ENCODE measurements around the gene LSM4.

Gene LSM4

GRCh38 chr19:18290302-18291018, 32.4 kb downstream of the LSM4 start:
- no peak for DNase-seq

GRCh38 chr19:18289471-18290301, 33.2 kb downstream of the LSM4 start:
- no peak for DNase-seq

DNA sequence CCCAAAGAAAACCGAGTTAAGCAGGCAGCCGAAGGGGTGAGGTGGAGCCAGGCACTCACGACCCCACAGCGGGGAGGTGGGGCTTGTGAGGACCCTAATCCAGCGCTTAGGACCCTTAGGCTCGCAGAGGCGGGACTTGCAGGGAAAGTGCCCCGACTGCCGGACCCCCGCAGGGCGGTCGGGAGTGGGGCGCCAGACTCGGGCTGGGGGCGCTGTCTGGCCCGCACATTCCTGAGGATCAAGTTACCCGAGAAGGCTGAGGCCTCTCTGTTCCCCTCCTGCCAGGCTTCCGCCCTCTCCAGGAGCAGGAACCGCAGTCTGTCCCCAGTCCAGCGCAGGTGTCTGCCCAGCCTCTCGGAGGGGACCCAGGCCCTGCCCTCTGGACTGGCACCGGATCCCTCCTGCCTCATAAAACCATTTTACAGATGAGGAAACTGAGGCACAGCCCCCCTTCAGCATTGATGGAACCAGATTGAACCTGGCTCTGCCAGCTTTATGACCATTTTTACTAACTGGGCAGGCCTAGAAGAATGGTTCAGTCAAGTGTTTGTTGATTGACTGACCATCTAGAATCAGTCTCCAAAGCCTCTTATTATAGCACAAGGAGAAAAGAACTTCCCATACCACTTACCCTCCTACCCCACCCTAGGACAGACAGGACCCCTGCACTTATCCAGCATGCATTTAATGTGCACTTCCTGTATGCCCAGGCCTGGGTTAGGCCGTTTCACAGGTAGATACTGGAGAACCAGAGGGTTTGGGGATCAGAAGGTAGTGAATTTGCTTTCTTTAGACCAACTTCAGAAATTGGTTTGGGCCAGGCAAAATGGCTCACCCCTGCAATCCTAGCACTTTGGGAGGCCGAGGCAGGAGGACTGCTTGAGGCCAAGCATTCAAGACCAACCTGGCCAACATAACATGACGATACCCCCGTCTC, 34.8 kb downstream of the LSM4 start:
- DNase-seq, result no peak

- no peak for DNase-seq
Observed at GRCh38 chr19:18286973-18287635, 35.8 kb downstream of the LSM4 start.

GRCh38 chr19:18284712-18285360, 38.0 kb downstream of the LSM4 start:
- DNase-seq, result no peak

DNA sequence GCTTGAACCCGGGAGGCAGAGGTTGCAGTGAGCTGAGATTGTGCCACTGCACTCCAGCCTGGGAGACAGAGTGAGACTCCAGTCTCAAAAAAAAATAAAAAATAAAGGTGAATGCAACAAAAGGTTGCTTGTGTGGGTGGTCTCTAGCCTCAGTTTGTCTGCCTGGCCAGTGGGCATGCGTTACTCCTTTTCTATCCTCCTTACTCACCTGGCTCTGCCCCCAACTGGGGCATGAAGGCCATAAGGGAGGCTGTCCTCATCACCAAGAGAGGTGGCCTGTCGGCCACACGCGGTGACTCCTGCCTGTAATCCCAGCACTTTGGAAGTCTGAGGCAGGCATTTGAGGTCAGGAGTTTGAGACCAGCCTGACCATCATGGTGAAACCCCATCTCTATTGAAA, 39.5 kb downstream of the LSM4 start:
- DNase-seq, result no peak

DNA sequence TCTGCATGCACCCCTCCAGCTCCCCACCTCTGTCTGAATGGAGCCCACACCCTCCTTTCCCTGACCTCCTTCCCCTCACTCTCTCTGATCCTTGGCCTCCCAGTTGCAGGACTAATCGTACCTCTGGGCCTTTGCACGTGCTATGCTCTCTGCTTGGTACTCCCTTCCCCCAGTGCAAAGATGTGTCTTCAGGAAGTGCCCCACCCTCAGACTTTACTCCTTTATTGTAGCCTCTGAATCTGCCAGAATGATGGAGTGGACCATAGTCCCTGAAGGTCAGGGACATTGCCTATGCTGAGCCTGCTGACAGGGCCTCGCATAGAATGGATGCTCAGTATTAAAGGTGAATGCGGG, 40.1 kb downstream of the LSM4 start:
- DNase-seq, result no peak

DNA sequence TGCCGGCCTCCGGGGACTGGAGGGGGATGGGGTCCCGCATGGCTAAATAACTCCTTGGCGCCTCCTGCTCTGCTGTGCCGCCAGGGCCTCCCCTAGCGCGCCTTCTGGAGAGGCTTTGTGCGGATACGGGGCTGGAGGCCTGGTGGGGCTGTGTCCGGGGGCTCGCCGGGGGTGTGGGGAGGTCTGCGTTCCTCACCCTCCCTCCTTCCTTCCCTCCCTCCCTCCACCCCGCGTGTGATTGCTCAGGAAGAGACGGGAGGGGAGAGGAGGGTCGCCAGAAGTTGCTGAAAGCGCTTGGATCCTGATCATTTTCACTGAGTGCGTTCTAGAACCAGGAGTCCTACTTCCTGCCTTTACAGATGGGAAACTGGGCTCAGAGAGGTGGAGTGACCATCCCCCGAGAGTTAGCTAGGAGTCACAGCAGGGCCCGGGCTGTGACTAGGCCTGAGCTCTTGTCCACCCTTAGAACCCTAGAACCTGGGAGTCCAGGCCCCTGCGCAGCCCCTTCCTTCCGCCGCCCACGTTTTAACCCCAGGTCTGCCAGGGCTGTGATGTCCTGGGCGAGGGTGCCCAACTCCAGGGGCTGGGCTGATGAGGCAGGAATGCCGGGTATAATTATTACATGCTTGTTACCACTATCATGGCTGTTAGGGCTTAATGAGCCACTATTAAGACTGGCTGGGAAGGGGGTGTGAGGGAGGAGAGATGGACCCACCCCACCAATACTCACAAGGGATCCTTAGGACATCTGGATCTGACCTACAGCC, 40.7 kb downstream of the LSM4 start:
- DNase-seq, result peak; percentile 90

DNA sequence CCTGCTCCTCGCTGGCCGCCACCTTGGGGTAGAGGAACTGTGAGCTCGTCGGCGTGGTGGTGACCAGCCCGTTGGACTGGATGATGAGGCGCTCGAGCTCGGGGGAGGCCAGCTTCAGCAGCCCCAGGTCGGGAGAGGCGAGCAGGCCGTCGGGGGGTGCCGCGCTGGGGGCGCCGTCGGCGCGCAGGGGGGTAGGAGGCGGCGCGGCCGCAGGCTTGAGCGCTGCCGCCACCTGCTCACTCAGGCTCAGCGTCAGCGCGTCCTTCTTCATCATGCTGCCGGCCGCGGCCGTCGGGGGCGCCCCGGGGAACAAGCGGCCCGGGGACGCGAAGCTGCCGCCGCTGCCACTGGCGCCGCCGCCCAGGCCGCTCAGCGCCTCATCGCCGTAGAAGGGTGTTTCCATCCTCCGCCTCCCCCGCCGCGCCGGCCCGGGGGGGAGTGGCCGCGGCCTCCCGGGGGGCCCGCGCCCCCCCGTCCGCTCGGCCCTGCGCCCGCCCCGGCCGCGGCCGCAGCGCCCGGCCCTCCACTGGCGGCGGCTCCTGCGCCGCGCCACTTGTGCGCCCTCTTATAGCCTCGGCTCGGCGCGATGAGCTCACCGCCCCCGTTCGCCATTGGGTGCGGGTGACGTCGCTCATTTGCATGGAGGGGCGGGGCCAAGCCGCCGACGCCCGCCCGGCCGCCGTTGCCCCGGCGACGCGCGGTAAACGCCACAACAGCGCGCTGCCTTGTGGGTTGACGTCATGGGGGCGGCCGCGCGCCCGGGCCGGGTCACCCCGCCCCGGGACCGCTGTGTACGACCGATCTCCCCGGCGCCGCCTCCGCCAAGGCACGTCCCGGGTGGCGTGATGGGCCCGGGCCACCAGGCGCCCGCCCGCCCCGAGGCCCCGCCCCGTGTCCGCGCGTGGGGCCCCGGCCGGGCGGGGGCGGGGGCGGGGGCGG, 41.5 kb downstream of the LSM4 start, which contains the start of gene JUND:
TSS of gene JUND (minus strand) at position 541 of the 939 bp plus-strand sequence. CDS start at position 403, 138 bp downstream.
- DNase-seq, result peak; percentile 92

GRCh38 chr19:18280247-18281081, 42.4 kb downstream of the LSM4 start:
- peak; percentile 28 for DNase-seq

DNA sequence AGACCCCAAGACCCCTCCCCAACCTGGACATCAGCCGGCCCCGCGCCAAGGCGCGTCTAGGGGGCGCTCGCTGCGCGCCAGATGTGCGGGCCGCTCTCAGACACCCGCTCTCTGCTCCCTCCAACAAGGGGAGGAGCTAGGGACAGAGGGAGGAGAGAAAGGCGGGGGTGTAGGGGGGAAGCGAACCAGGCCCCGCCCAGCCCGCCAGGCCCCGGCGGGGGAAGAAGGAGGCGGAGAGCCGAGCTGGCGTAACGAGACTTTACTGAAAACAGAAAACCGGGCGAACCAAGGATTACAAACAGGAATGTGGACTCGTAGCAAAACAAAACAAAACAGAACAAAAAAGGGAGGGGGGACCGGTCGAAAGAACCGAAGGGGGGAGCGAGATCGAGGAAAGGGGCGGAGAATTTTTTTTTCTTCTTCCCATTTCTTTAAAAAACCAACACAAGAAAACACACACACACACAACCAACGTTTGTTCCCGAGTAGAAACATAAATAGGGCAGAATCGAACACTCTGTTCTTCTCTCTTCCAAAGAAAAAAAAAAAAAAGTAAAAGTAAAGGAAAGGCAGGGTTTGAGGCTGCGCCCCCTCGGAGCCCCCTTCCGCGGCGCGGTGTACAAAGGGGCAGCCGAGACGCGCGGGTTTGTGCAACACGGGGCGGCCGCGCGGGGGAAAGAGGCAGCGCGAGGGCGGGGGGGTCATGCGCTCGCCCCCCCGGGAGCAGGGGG, 43.2 kb downstream of the LSM4 start:
- DNase-seq, result peak; percentile 87

GRCh38 chr19:18279266-18279515, 43.7 kb downstream of the LSM4 start:
- DNase-seq, result no peak

DNA sequence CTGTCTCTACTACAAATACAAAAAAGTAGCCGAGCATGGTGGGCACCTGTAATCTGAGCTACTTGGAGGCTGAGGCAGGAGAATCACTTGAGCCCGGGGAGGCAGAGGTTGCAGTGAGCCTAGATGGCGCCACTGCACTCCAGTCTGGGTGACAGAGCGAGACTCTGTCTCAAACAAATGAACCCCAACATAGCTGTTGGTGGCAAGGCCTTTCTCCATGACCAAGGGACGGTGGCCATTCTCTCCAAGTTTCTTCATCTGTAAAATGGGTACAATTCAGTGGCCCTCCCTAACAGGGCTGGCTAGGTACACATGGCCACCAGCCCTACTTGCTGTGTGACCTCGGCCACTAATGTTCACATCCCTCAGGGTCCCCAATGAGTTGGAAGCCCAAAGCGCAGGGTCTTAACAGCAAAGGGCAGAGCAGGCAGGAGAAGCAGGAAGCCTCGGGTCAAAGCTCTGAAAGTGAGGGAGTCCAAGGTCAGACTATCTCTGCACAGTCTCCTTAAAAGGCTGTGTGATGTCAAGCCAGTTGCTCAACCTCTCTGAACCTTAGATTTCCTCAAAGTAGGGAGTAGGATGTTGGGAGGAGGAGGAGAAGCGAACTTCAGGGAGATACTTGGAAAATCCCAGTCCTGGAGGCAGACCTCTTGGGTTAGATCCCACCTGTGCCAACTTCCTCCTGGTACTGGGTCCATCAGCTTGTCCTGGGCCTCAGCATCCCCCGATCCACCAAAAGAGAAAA, 44.2 kb downstream of the LSM4 start:
- DNase-seq, result no peak

DNA sequence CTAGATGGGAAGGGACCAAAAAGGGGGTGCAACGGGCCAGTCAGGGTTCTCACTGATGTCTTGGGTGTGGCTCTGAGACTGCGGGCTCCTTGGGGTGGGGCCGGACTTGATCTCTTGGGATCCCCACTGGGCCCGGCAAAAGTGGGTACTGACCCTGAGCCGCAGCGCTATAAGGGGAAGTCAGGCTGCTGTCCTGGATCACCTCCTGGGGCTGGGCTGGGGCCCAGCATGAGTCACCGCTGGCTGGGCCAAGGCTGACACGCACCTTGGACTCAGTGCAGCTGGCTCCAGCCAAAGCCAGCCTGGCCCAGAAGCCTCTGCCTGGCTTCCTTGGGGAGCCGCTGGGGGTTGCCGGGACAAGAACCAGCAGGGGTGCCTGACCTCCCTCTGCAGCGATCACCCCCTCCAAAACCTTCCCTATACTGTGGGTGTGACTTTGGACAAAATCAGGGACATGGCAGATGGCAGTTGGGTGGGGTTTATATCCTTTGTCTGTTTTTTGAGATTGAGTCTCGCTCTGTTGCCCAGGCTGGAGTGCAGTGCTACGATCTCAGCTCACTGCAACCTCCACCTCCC, 48.0 kb downstream of the LSM4 start:
- no peak for DNase-seq

DNA sequence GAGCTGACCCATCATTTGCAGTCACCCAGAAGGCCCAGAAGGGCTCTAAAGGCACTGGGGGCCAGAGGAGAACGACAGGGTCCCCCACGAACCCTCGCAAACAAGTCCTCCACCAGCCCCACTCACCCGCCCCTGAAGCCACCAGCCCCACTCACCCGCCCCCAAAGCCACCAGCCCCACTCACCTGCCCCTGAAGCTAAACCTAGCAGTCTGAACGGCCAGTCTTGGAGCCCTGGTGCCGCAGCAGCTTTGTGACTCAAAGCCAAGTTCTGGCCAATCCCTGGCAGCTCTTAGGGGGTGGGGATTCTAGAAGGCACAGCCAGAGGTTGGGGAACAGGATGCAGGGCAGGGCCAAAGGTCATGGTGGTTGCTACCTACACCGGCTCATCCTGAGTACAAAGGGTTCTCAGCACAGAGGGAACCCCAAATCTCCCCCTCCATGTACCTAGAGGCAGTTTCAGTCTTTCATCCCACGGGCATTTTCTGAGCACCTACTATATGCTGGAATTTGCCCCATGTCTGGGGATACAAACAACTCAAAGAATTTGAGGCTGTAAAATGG, 48.6 kb downstream of the LSM4 start, which contains the start of gene IQCN:
TSS of gene IQCN (minus strand) at position 234 of the 562 bp plus-strand sequence. CDS start 4,974 bp downstream, outside the sequence.
- no peak for DNase-seq

- DNase-seq, result no peak
Observed at GRCh38 chr19:18273561-18274218, 49.2 kb downstream of the LSM4 start.

Data from NCI-H1048 (cell line).